ENCODE results near the gene ZNF385A.

DNA sequence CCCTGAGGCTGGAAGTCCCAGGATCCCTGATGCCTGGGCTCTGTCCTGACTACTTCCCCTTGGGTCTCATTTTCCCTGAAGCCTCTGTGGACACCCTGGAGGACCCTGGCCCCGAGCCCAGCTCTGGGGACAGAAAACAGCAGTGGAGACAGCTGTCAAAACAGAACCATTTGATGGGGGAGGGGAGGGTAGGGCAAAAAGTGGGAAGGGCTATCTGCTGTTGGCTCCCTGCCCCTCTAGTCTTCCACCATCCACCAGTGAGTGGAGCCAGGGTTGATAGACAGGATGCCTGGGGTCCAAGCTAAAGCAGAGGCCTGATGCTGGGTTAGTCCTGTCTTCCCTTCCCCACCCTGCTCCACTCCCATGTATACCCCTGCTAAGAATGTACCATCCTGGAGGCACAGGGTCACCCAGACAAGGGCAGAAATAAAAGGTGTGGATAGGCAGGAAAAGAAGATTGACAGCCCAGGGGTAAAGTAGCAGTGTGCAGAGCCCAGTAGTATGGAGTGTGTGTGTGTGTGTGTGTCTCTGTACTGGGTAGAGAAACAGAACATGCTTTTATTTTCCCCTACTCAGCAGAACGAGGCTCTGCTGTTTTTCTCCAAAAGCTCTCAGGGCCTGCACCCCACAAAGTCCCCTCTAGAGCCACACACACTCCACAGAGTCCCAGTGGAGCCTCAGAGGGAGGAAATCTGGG, 9.8 kb downstream of the ZNF385A start:
- TF ChIP-seq CTCF (conservative IDR thresholded peaks at IDR 0.05; ENCODE audit: low read depth in 2 of 2): no peak
- TF ChIP-seq, protein P1, sequence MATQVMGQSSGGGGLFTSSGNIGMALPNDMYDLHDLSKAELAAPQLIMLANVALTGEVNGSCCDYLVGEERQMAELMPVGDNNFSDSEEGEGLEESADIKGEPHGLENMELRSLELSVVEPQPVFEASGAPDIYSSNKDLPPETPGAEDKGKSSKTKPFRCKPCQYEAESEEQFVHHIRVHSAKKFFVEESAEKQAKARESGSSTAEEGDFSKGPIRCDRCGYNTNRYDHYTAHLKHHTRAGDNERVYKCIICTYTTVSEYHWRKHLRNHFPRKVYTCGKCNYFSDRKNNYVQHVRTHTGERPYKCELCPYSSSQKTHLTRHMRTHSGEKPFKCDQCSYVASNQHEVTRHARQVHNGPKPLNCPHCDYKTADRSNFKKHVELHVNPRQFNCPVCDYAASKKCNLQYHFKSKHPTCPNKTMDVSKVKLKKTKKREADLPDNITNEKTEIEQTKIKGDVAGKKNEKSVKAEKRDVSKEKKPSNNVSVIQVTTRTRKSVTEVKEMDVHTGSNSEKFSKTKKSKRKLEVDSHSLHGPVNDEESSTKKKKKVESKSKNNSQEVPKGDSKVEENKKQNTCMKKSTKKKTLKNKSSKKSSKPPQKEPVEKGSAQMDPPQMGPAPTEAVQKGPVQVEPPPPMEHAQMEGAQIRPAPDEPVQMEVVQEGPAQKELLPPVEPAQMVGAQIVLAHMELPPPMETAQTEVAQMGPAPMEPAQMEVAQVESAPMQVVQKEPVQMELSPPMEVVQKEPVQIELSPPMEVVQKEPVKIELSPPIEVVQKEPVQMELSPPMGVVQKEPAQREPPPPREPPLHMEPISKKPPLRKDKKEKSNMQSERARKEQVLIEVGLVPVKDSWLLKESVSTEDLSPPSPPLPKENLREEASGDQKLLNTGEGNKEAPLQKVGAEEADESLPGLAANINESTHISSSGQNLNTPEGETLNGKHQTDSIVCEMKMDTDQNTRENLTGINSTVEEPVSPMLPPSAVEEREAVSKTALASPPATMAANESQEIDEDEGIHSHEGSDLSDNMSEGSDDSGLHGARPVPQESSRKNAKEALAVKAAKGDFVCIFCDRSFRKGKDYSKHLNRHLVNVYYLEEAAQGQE (IDR thresholded peaks at IDR 0.05; ENCODE audit: unreplicated experiment): no peak
- TF ChIP-seq POLR2AphosphoS5 (IDR thresholded peaks at IDR 0.05; ENCODE audit: low read depth): no peak
- no peak for TF ChIP-seq EZH2 (IDR thresholded peaks at IDR 0.05; ENCODE audit: low read depth, unreplicated experiment)
- no peak for TF ChIP-seq JUNB (IDR thresholded peaks at IDR 0.05; ENCODE audit: unreplicated experiment)
- no peak for TF ChIP-seq NANOG (IDR thresholded peaks at IDR 0.05; ENCODE audit: borderline replicate concordance)
- TF ChIP-seq STAT1 (IDR thresholded peaks at IDR 0.05; ENCODE audit: unreplicated experiment): no peak
- no peak for TF ChIP-seq CREB1 (CRISPR knock-in tag; IDR thresholded peaks at IDR 0.05; ENCODE audit: low read depth)
- TF ChIP-seq EZH2phosphoT487 (IDR thresholded peaks at IDR 0.05; ENCODE audit: unreplicated experiment): no peak
- no peak for TF ChIP-seq ZNF114 (CRISPR knock-in tag; IDR thresholded peaks at IDR 0.05)
- TF ChIP-seq, protein P2, sequence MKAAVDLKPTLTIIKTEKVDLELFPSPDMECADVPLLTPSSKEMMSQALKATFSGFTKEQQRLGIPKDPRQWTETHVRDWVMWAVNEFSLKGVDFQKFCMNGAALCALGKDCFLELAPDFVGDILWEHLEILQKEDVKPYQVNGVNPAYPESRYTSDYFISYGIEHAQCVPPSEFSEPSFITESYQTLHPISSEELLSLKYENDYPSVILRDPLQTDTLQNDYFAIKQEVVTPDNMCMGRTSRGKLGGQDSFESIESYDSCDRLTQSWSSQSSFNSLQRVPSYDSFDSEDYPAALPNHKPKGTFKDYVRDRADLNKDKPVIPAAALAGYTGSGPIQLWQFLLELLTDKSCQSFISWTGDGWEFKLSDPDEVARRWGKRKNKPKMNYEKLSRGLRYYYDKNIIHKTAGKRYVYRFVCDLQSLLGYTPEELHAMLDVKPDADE (IDR thresholded peaks at IDR 0.05): no peak
- TF ChIP-seq, protein P3, sequence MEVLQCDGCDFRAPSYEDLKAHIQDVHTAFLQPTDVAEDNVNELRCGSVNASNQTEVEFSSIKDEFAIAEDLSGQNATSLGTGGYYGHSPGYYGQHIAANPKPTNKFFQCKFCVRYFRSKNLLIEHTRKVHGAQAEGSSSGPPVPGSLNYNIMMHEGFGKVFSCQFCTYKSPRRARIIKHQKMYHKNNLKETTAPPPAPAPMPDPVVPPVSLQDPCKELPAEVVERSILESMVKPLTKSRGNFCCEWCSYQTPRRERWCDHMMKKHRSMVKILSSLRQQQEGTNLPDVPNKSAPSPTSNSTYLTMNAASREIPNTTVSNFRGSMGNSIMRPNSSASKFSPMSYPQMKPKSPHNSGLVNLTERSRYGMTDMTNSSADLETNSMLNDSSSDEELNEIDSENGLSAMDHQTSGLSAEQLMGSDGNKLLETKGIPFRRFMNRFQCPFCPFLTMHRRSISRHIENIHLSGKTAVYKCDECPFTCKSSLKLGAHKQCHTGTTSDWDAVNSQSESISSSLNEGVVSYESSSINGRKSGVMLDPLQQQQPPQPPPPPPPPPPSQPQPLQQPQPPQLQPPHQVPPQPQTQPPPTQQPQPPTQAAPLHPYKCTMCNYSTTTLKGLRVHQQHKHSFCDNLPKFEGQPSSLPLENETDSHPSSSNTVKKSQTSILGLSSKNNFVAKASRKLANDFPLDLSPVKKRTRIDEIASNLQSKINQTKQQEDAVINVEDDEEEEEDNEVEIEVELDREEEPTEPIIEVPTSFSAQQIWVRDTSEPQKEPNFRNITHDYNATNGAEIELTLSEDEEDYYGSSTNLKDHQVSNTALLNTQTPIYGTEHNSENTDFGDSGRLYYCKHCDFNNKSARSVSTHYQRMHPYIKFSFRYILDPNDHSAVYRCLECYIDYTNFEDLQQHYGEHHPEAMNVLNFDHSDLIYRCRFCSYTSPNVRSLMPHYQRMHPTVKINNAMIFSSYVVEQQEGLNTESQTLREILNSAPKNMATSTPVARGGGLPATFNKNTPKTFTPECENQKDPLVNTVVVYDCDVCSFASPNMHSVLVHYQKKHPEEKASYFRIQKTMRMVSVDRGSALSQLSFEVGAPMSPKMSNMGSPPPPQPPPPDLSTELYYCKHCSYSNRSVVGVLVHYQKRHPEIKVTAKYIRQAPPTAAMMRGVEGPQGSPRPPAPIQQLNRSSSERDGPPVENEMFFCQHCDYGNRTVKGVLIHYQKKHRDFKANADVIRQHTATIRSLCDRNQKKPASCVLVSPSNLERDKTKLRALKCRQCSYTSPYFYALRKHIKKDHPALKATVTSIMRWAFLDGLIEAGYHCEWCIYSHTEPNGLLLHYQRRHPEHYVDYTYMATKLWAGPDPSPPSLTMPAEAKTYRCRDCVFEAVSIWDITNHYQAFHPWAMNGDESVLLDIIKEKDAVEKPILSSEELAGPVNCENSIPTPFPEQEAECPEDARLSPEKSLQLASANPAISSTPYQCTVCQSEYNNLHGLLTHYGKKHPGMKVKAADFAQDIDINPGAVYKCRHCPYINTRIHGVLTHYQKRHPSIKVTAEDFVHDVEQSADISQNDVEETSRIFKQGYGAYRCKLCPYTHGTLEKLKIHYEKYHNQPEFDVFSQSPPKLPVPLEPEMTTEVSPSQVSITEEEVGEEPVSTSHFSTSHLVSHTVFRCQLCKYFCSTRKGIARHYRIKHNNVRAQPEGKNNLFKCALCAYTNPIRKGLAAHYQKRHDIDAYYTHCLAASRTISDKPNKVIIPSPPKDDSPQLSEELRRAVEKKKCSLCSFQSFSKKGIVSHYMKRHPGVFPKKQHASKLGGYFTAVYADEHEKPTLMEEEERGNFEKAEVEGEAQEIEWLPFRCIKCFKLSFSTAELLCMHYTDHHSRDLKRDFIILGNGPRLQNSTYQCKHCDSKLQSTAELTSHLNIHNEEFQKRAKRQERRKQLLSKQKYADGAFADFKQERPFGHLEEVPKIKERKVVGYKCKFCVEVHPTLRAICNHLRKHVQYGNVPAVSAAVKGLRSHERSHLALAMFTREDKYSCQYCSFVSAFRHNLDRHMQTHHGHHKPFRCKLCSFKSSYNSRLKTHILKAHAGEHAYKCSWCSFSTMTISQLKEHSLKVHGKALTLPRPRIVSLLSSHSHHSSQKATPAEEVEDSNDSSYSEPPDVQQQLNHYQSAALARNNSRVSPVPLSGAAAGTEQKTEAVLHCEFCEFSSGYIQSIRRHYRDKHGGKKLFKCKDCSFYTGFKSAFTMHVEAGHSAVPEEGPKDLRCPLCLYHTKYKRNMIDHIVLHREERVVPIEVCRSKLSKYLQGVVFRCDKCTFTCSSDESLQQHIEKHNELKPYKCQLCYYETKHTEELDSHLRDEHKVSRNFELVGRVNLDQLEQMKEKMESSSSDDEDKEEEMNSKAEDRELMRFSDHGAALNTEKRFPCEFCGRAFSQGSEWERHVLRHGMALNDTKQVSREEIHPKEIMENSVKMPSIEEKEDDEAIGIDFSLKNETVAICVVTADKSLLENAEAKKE (CRISPR knock-in tag; IDR thresholded peaks at IDR 0.05): no peak
